ENCODE measurements around the gene RNF115. TPM values are rescaled to one million over a fixed set of nuclear protein-coding genes. Genes with fewer than 3 reads are reported as not detected.

Gene RNF115
- total and polyA plus RNA-seq, 2 of the 8 experiments (the other 6 are each of a cell fraction or from before 2014, with no cell fraction given): 4.7 to 10.8 TPM

DNA sequence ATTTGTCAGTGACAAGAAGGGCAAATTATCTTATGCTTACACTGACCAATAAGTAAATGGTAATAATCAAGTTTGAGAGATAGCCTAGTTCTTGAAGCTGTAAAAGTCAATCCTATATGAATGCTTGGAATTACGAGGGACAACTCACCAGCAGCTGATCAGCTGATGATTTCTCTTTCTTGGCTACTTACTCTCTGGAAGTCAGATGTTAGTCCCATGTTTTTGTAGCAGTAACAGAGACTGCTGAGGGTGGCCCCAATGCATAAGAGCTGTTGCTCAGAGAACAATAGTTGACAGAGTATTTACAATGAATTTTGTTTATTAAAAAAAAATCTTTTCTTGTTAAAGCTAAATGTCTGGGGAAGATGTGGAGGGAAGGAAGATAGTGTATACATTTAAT is 65.3 kb downstream of the RNF115 start:
- peaks cover 0 to 15% (median 3%) of the 10 kb centered on the region in 4 experiments; a peak in 3 of 8 replicates for H3K36me3 ChIP-seq (ENCODE audit: control insufficient read depth in 2 of 4, insufficient read depth in 4 of 4, low read length in 3 of 4)
- H4K5ac ChIP-seq (ENCODE audit: insufficient read length, low read depth, low read length): no peak overlapping the region
- no peak overlapping the region for H2AFZ ChIP-seq (ENCODE audit: low read length)
- DNase-seq (ENCODE audit: low read depth in 1 of 2, low spot score in 2 of 2) (no peak), FAIRE-seq (no peak)
- 94% methylated on average over 1 of the region's 1 CpG; no CpG with 5 or more reads in 1 of the 2 experiments for WGBS, 2 experiments (ENCODE audit: extremely low coverage in 1 of 2, insufficient coverage in 1 of 2, insufficient read length in 1 of 2, insufficient replicate concordance in 2 of 2, low coverage in 1 of 2, low lambda C conversion rate in 2 of 2, missing lambda C conversion rate in 1 of 2)
- no peak overlapping the region for H3K18ac ChIP-seq (ENCODE audit: extremely low read depth, low read length)
- H3K79me2 ChIP-seq (ENCODE audit: control insufficient read depth in 1 of 2, insufficient read depth in 2 of 2, low read length in 2 of 2): no peaks in the 10 kb centered on the region
- no peak overlapping the region for H3K4me2 ChIP-seq (ENCODE audit: insufficient read depth in 1 of 2, low read depth in 2 of 2, low read length in 2 of 2)
- no peak overlapping the region for H3K56ac ChIP-seq (replicated peaks; ENCODE audit: insufficient read length, low read depth, low read length)
- H3K4me3 ChIP-seq (ENCODE audit: extremely low read depth in 1 of 4, insufficient read depth in 2 of 4, low read depth in 3 of 4, low read length in 4 of 4): no peak overlapping the region
- H2BK12ac ChIP-seq (ENCODE audit: low read depth, low read length): no peak overlapping the region
- H3K27me3 ChIP-seq (replicated peaks in 1 of 4; ENCODE audit: control insufficient read depth in 3 of 4, extremely low read depth in 1 of 4, insufficient read depth in 3 of 4, low read length in 3 of 4): no peaks in the 10 kb centered on the region
- H3K9ac ChIP-seq (replicated peaks in 1 of 4; ENCODE audit: extremely low read depth in 1 of 4, low read depth in 3 of 4, low read length in 3 of 4): no peak overlapping the region
- H3K23ac ChIP-seq (ENCODE audit: insufficient read length): no peak overlapping the region
- no peaks in the 10 kb centered on the region for H3K23me2 ChIP-seq (ENCODE audit: low read depth, low read length)
- H3K14ac ChIP-seq (ENCODE audit: insufficient read length): no peak overlapping the region
- no peak overlapping the region for H2BK15ac ChIP-seq (ENCODE audit: low read length)
- H4K8ac ChIP-seq (ENCODE audit: extremely low read depth, insufficient read depth, low read length): no peak overlapping the region
- H3K9me3 ChIP-seq (ENCODE audit: insufficient read depth in 2 of 2, low read depth in 1 of 2, low read length in 1 of 2): peaks cover 5 to 20% of the 10 kb centered on the region in 2 experiments; a peak in 2 of 4 replicates
- ChIA-PET CTCF (ENCODE audit: partially characterized antibody) (interaction anchor here (0.9 to 1.2 kb wide), 5 partner anchors 10 to 133 kb away, joined by 3 read pairs; no protein-coding TSS in a partner anchor), POLR2A (ENCODE audit: partially characterized antibody) (no interaction called here)
- H4K20me1 ChIP-seq (replicated peaks in 1 of 2; ENCODE audit: control insufficient read depth in 1 of 2, insufficient read depth in 2 of 2, low read length in 2 of 2): no peaks in the 10 kb centered on the region
- H3K27ac ChIP-seq (ENCODE audit: low read depth, low read length): no peak overlapping the region
- H2BK5ac ChIP-seq (ENCODE audit: low read depth, low read length): no peak overlapping the region
- TF ChIP-seq GTF2F1 (IDR thresholded peaks at IDR 0.05; ENCODE audit: borderline replicate concordance, low read depth, low read length) (no peak), YY1 (IDR thresholded peaks at IDR 0.05; ENCODE audit: low read depth, low read length) (no peak), NRF1 (IDR thresholded peaks at IDR 0.05; ENCODE audit: low read depth, low read length) (no peak), ZNF274 (IDR thresholded peaks at IDR 0.05; ENCODE audit: borderline replicate concordance, extremely low read depth, low read length) (no peak), JUND (IDR thresholded peaks at IDR 0.05; ENCODE audit: low read length) (no peak), BACH1 (IDR thresholded peaks at IDR 0.05; ENCODE audit: low read length) (no peak), TBP (IDR thresholded peaks at IDR 0.05; ENCODE audit: low read depth, low read length) (no peak), HDAC6 (IDR thresholded peaks at IDR 0.05; ENCODE audit: low read depth, low read length) (no peak), RAD21 (IDR thresholded peaks at IDR 0.05 in 1 of 2, conservative IDR thresholded peaks at IDR 0.05 in 1 of 2; ENCODE audit: low read depth in 2 of 2, low read length in 2 of 2) (no peak), CTBP2 (IDR thresholded peaks at IDR 0.05; ENCODE audit: borderline replicate concordance, insufficient read depth, insufficient read length, low read length) (no peak)
- no peak overlapping the region for H2BK120ac ChIP-seq (replicated peaks; ENCODE audit: low read depth, low read length)
- no peaks in the 10 kb centered on the region for H3K79me1 ChIP-seq (ENCODE audit: low read depth, low read length)
- no peaks in the 10 kb centered on the region for H3K4me1 ChIP-seq (replicated peaks in 1 of 4; ENCODE audit: control insufficient read depth in 3 of 4, insufficient read depth in 4 of 4, low read length in 3 of 4)
- H4K91ac ChIP-seq (replicated peaks; ENCODE audit: insufficient read length, low read length): no peak overlapping the region
- no peak overlapping the region for H3K4ac ChIP-seq (replicated peaks; ENCODE audit: insufficient read length, low read depth, low read length)
- no peak overlapping the region for H2BK20ac ChIP-seq (ENCODE audit: low read length)
- H2AK5ac ChIP-seq (ENCODE audit: low read depth, low read length): no peak overlapping the region

Measured in H1 (cell line).